Fibroblast of mammary gland (primary cell): ENCODE data around the gene CD28.

Source experiments
- DNase-seq: peaks from one replicate; pipeline ENCODE4 v3.0.0-alpha.2; 2010; ENCODE audit warnings: low read depth
- H3K4me3 ChIP-seq: 2 replicates; pipeline ENCODE4 v1.5.1; 2011; ENCODE audit warnings: low read depth, mild to moderate bottlenecking, low read length, moderate library complexity; ENCODE audit not compliant: control insufficient read depth
- CTCF ChIP-seq: conservative IDR thresholded peaks from 2 replicates; pipeline ENCODE4 v1.5.1; 2011; ENCODE audit warnings: low read depth, low read length, inconsistent platforms; ENCODE audit not compliant: control insufficient read depth, insufficient read depth

CD28 gene

GRCh38 chr2:203787979-203788378 lies 81.5 kb downstream of the CD28 start:
- TF ChIP-seq CTCF: no peak
- DNase-seq: no peak
- H3K4me3 ChIP-seq: no peak overlapping the region
